ENCODE data around the gene CX3CR1.

DNA sequence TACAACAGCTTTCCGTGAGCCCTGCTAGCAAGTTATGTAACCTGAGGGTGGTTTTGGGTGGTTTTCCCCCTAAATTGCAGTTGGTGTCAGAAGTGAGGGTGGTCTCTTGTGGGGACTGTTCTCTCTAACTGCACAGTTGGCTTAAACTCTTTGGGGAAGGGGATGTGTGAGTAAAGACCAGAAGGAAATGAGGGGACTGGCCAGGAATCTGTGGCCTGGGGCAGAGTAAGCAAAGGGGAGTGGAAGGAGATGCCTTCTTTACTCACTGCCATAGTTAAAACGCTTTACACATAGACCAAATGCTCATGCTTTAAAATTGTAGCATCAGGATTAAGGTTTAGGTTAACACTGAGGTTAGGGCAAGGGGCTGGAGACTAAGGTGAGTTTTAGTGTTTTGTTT, 66.2 kb downstream of the CX3CR1 start:
- TF ChIP-seq, protein P1, sequence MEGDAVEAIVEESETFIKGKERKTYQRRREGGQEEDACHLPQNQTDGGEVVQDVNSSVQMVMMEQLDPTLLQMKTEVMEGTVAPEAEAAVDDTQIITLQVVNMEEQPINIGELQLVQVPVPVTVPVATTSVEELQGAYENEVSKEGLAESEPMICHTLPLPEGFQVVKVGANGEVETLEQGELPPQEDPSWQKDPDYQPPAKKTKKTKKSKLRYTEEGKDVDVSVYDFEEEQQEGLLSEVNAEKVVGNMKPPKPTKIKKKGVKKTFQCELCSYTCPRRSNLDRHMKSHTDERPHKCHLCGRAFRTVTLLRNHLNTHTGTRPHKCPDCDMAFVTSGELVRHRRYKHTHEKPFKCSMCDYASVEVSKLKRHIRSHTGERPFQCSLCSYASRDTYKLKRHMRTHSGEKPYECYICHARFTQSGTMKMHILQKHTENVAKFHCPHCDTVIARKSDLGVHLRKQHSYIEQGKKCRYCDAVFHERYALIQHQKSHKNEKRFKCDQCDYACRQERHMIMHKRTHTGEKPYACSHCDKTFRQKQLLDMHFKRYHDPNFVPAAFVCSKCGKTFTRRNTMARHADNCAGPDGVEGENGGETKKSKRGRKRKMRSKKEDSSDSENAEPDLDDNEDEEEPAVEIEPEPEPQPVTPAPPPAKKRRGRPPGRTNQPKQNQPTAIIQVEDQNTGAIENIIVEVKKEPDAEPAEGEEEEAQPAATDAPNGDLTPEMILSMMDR (IDR thresholded peaks at IDR 0.05; ENCODE audit: poor library complexity, severe bottlenecking): no peak
- TF ChIP-seq, protein P2, sequence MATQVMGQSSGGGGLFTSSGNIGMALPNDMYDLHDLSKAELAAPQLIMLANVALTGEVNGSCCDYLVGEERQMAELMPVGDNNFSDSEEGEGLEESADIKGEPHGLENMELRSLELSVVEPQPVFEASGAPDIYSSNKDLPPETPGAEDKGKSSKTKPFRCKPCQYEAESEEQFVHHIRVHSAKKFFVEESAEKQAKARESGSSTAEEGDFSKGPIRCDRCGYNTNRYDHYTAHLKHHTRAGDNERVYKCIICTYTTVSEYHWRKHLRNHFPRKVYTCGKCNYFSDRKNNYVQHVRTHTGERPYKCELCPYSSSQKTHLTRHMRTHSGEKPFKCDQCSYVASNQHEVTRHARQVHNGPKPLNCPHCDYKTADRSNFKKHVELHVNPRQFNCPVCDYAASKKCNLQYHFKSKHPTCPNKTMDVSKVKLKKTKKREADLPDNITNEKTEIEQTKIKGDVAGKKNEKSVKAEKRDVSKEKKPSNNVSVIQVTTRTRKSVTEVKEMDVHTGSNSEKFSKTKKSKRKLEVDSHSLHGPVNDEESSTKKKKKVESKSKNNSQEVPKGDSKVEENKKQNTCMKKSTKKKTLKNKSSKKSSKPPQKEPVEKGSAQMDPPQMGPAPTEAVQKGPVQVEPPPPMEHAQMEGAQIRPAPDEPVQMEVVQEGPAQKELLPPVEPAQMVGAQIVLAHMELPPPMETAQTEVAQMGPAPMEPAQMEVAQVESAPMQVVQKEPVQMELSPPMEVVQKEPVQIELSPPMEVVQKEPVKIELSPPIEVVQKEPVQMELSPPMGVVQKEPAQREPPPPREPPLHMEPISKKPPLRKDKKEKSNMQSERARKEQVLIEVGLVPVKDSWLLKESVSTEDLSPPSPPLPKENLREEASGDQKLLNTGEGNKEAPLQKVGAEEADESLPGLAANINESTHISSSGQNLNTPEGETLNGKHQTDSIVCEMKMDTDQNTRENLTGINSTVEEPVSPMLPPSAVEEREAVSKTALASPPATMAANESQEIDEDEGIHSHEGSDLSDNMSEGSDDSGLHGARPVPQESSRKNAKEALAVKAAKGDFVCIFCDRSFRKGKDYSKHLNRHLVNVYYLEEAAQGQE (IDR thresholded peaks at IDR 0.05; ENCODE audit: borderline replicate concordance): no peak
- no peak for TF ChIP-seq RAD21 (conservative IDR thresholded peaks at IDR 0.05)
- TF ChIP-seq MXI1 (conservative IDR thresholded peaks at IDR 0.05; ENCODE audit: poor library complexity, severe bottlenecking): no peak

Measured in neural cell (in vitro differentiated cells).